Rectal smooth muscle tissue (tissue), 1 donor: ENCODE results near the gene TSPAN18.

Experiments used
- H3K27ac ChIP-seq: one replicate; pipeline ENCODE4 v1.7.0; 2013; ENCODE audit warnings: low read depth, low read length, inconsistent platforms
- H3K27me3 ChIP-seq: one replicate; pipeline ENCODE4 v1.7.0; 2013; ENCODE audit warnings: low read length; ENCODE audit not compliant: control insufficient read depth, insufficient read depth
- H3K36me3 ChIP-seq: one replicate; pipeline ENCODE4 v1.7.0; 2013; ENCODE audit warnings: low read length; ENCODE audit not compliant: control insufficient read depth, insufficient read depth
- H3K4me1 ChIP-seq: one replicate; pipeline ENCODE4 v1.7.0; 2013; ENCODE audit warnings: low read length; ENCODE audit not compliant: control insufficient read depth, insufficient read depth
- H3K4me3 ChIP-seq: one replicate; pipeline ENCODE4 v1.7.0; 2013; ENCODE audit warnings: low read length
- H3K9ac ChIP-seq: one replicate; pipeline ENCODE4 v1.7.0; 2013; ENCODE audit warnings: low read length

The TSPAN18 gene

GRCh38 chr11:44885919-44886789, 159.4 kb downstream of the TSPAN18 start:
- Histone ChIP-seq H3K27me3 (no peaks in the 10 kb centered on the region), H3K27ac (peak overlapping the region; percentile 29), H3K4me3 (no peak overlapping the region), H3K4me1 (peaks cover 19% of the 10 kb centered on the region), H3K9ac (no peak overlapping the region), H3K36me3 (no peaks in the 10 kb centered on the region)

GRCh38 chr11:44886790-44887140, 160.0 kb downstream of the TSPAN18 start:
- Histone ChIP-seq H3K9ac (no peak overlapping the region), H3K27me3 (no peaks in the 10 kb centered on the region), H3K36me3 (no peaks in the 10 kb centered on the region), H3K4me1 (peaks cover 19% of the 10 kb centered on the region), H3K4me3 (no peak overlapping the region), H3K27ac (peak overlapping the region; percentile 44)

- H3K36me3 ChIP-seq: no peaks in the 10 kb centered on the region
- H3K9ac ChIP-seq: no peak overlapping the region
- H3K4me1 ChIP-seq: peaks cover 19% of the 10 kb centered on the region
- no peak overlapping the region for H3K4me3 ChIP-seq
- H3K27ac ChIP-seq: no peak overlapping the region
- H3K27me3 ChIP-seq: no peaks in the 10 kb centered on the region
These were observed 160.9 kb downstream of the TSPAN18 start for GRCh38 chr11:44887636-44888035.

- Histone ChIP-seq H3K27ac (no peak overlapping the region), H3K4me1 (peaks cover 33% of the 10 kb centered on the region), H3K36me3 (no peaks in the 10 kb centered on the region)
These were observed 162.5 kb downstream of the TSPAN18 start for GRCh38 chr11:44889266-44889665.

GRCh38 chr11:44892843-44893242, 166.1 kb downstream of the TSPAN18 start:
- Histone ChIP-seq H3K4me3 (no peak overlapping the region), H3K27me3 (no peaks in the 10 kb centered on the region), H3K9ac (no peak overlapping the region), H3K36me3 (no peaks in the 10 kb centered on the region), H3K27ac (peak overlapping the region; percentile 82), H3K4me1 (peaks cover 14% of the 10 kb centered on the region)

More at GRCh38 chr11:44889266-44889665, 162.5 kb downstream of the TSPAN18 start:
- Histone ChIP-seq H3K9ac (no peak overlapping the region), H3K27me3 (no peaks in the 10 kb centered on the region), H3K4me3 (no peak overlapping the region)

- peaks cover 14% of the 10 kb centered on the region for H3K4me1 ChIP-seq
- H3K4me3 ChIP-seq: peak overlapping the region; percentile 3
- H3K27ac ChIP-seq: peak overlapping the region; percentile 82
- no peak overlapping the region for H3K9ac ChIP-seq
- no peaks in the 10 kb centered on the region for H3K27me3 ChIP-seq
- H3K36me3 ChIP-seq: no peaks in the 10 kb centered on the region
These were observed 166.6 kb downstream of the TSPAN18 start for GRCh38 chr11:44893308-44893822.

- Histone ChIP-seq H3K27ac (peak overlapping the region; percentile 82), H3K4me3 (peak overlapping the region; percentile 3), H3K4me1 (peaks cover 14% of the 10 kb centered on the region), H3K27me3 (no peaks in the 10 kb centered on the region), H3K36me3 (no peaks in the 10 kb centered on the region), H3K9ac (no peak overlapping the region)
These were observed 167.3 kb downstream of the TSPAN18 start for GRCh38 chr11:44893846-44894617.

GRCh38 chr11:44899959-44900358, 173.2 kb downstream of the TSPAN18 start:
- Histone ChIP-seq H3K4me1 (no peaks in the 10 kb centered on the region), H3K27me3 (no peaks in the 10 kb centered on the region)

GRCh38 chr11:44901120-44901633, 174.4 kb downstream of the TSPAN18 start:
- Histone ChIP-seq H3K36me3 (no peaks in the 10 kb centered on the region), H3K9ac (no peak overlapping the region), H3K4me1 (no peaks in the 10 kb centered on the region), H3K27me3 (no peaks in the 10 kb centered on the region), H3K4me3 (no peak overlapping the region), H3K27ac (no peak overlapping the region)

More at GRCh38 chr11:44899959-44900358, 173.2 kb downstream of the TSPAN18 start:
- H3K4me3 ChIP-seq: no peak overlapping the region
- no peak overlapping the region for H3K9ac ChIP-seq
- H3K36me3 ChIP-seq: no peaks in the 10 kb centered on the region
- no peak overlapping the region for H3K27ac ChIP-seq

- Histone ChIP-seq H3K27me3 (no peaks in the 10 kb centered on the region), H3K4me1 (no peaks in the 10 kb centered on the region), H3K36me3 (no peaks in the 10 kb centered on the region), H3K27ac (no peak overlapping the region), H3K4me3 (no peak overlapping the region), H3K9ac (no peak overlapping the region)
These were observed 175.0 kb downstream of the TSPAN18 start for GRCh38 chr11:44901786-44902185.

GRCh38 chr11:44903035-44903434, 176.3 kb downstream of the TSPAN18 start:
- no peak overlapping the region for H3K9ac ChIP-seq
- H3K27ac ChIP-seq: no peak overlapping the region
- H3K27me3 ChIP-seq: no peaks in the 10 kb centered on the region
- H3K4me3 ChIP-seq: no peak overlapping the region
- no peaks in the 10 kb centered on the region for H3K4me1 ChIP-seq
- no peaks in the 10 kb centered on the region for H3K36me3 ChIP-seq

GRCh38 chr11:44903518-44903917, 176.8 kb downstream of the TSPAN18 start:
- Histone ChIP-seq H3K36me3 (no peaks in the 10 kb centered on the region), H3K4me1 (no peaks in the 10 kb centered on the region), H3K27ac (no peak overlapping the region), H3K4me3 (no peak overlapping the region), H3K27me3 (no peaks in the 10 kb centered on the region), H3K9ac (no peak overlapping the region)
